HUES6 (cell line): ENCODE measurements around the gene SPON1.
"Not testable (repeated sequence)": the region's sequence is repeated elsewhere in the genome, so short reads cannot be mapped to it uniquely, and the experiment has no call there.

Source experiments
- H3K27ac ChIP-seq: 2 replicates; pipeline ENCODE4 v1.7.0; 2013; ENCODE audit warnings: low read depth, mild to moderate bottlenecking, low read length, inconsistent platforms
- H3K27me3 ChIP-seq: 2 replicates; pipeline ENCODE4 v1.6.1; 2013; ENCODE audit warnings: low read length; ENCODE audit not compliant: control insufficient read depth, insufficient read depth
- H3K36me3 ChIP-seq: 2 replicates; pipeline ENCODE4 v1.6.1; 2013; ENCODE audit warnings: low read length; ENCODE audit not compliant: control insufficient read depth, insufficient read depth
- H3K4me1 ChIP-seq: 2 replicates; pipeline ENCODE4 v1.6.1; 2013; ENCODE audit warnings: low read length; ENCODE audit not compliant: control insufficient read depth, insufficient read depth
- H3K4me3 ChIP-seq: 2 replicates; pipeline ENCODE4 v1.5.1; 2013; ENCODE audit warnings: low read depth, low read length
- H3K9ac ChIP-seq: one replicate; pipeline ENCODE4 v1.6.1; 2013; ENCODE audit warnings: mild to moderate bottlenecking, low read length
- H3K9me3 ChIP-seq: 2 replicates; pipeline ENCODE4 v1.6.1; 2013; ENCODE audit warnings: low read depth, low read length; ENCODE audit not compliant: control insufficient read depth, insufficient read depth

SPON1 gene

GRCh38 chr11:13983081-13983751, 20.7 kb downstream of the SPON1 start:
- Histone ChIP-seq H3K27ac (no peak overlapping the region), H3K4me1 (no peaks in the 10 kb centered on the region), H3K36me3 (no peaks in the 10 kb centered on the region), H3K27me3 (no peaks in the 10 kb centered on the region), H3K9me3 (no peaks in the 10 kb centered on the region), H3K9ac (no peak overlapping the region), H3K4me3 (no peak overlapping the region)

- Histone ChIP-seq H3K4me3 (no peak overlapping the region), H3K4me1 (no peaks in the 10 kb centered on the region), H3K27ac (no peak overlapping the region), H3K9me3 (no peaks in the 10 kb centered on the region), H3K27me3 (no peaks in the 10 kb centered on the region), H3K9ac (no peak overlapping the region), H3K36me3 (no peaks in the 10 kb centered on the region)
Observed at GRCh38 chr11:13984616-13985450, 22.3 kb downstream of the SPON1 start.

GRCh38 chr11:13986695-13987094, 24.2 kb downstream of the SPON1 start:
- not testable (repeated sequence) for H3K4me1 ChIP-seq, H3K27ac ChIP-seq, H3K36me3 ChIP-seq, H3K27me3 ChIP-seq, H3K4me3 ChIP-seq, H3K9me3 ChIP-seq, H3K9ac ChIP-seq

GRCh38 chr11:13992158-13992856, 29.8 kb downstream of the SPON1 start:
- not testable (repeated sequence) for H3K9me3 ChIP-seq, H3K27ac ChIP-seq, H3K4me3 ChIP-seq, H3K4me1 ChIP-seq, H3K27me3 ChIP-seq, H3K9ac ChIP-seq, H3K36me3 ChIP-seq

GRCh38 chr11:13993096-13993765, 30.7 kb downstream of the SPON1 start:
- H3K27me3 ChIP-seq = no peaks in the 10 kb centered on the region
- no peak overlapping the region for H3K9ac ChIP-seq
- H3K27ac ChIP-seq = no peak overlapping the region
- no peaks in the 10 kb centered on the region for H3K36me3 ChIP-seq
- H3K9me3 ChIP-seq = no peaks in the 10 kb centered on the region
- H3K4me1 ChIP-seq = no peaks in the 10 kb centered on the region; the same call in 1 of the 2 replicates
- H3K4me3 ChIP-seq = no peak overlapping the region

GRCh38 chr11:13997881-13998280, 35.4 kb downstream of the SPON1 start:
- Histone ChIP-seq H3K4me1 (no peaks in the 10 kb centered on the region; the same call in 1 of the 2 replicates), H3K36me3 (no peaks in the 10 kb centered on the region), H3K27me3 (no peaks in the 10 kb centered on the region), H3K4me3 (no peak overlapping the region), H3K9me3 (peaks cover 15% of the 10 kb centered on the region; the same call in 1 of the 2 replicates), H3K9ac (no peak overlapping the region), H3K27ac (no peak overlapping the region)

GRCh38 chr11:13999704-14000103, 37.2 kb downstream of the SPON1 start:
- Histone ChIP-seq H3K9me3 (peaks cover 15% of the 10 kb centered on the region; the same call in 1 of the 2 replicates), H3K27me3 (no peaks in the 10 kb centered on the region), H3K36me3 (no peaks in the 10 kb centered on the region), H3K27ac (no peak overlapping the region), H3K4me1 (no peaks in the 10 kb centered on the region), H3K9ac (no peak overlapping the region), H3K4me3 (no peak overlapping the region)

- Histone ChIP-seq H3K9me3 (peaks cover 19% of the 10 kb centered on the region), H3K9ac (no peak overlapping the region), H3K4me1 (no peaks in the 10 kb centered on the region), H3K27me3 (no peaks in the 10 kb centered on the region), H3K4me3 (no peak overlapping the region), H3K36me3 (no peaks in the 10 kb centered on the region), H3K27ac (no peak overlapping the region)
Observed at GRCh38 chr11:14001597-14001996, 39.1 kb downstream of the SPON1 start.

- H3K27me3 ChIP-seq = no peaks in the 10 kb centered on the region
- H3K4me3 ChIP-seq = no peak overlapping the region
- H3K9me3 ChIP-seq = peaks cover 9% of the 10 kb centered on the region
- no peaks in the 10 kb centered on the region for H3K36me3 ChIP-seq
- no peaks in the 10 kb centered on the region for H3K4me1 ChIP-seq
- H3K27ac ChIP-seq = no peak overlapping the region
- H3K9ac ChIP-seq = no peak overlapping the region
Observed at GRCh38 chr11:14007566-14007965, 45.0 kb downstream of the SPON1 start.

GRCh38 chr11:14010665-14011064, 48.1 kb downstream of the SPON1 start:
- H3K27ac ChIP-seq = no peak overlapping the region
- H3K4me3 ChIP-seq = no peak overlapping the region
- peaks cover 9% of the 10 kb centered on the region for H3K9me3 ChIP-seq
- no peak overlapping the region for H3K9ac ChIP-seq
- peaks cover 7% of the 10 kb centered on the region for H3K4me1 ChIP-seq
- no peaks in the 10 kb centered on the region for H3K36me3 ChIP-seq
- H3K27me3 ChIP-seq = no peaks in the 10 kb centered on the region
